SK-N-SH treated with all-trans-retinoic acid at 6 μM for 48 hours (cell line): ENCODE results near the gene ZBTB24.

Experiments
- ATAC-seq: fragments of 200-7000 bp; cut with Tn5 transposase; 3 replicates; pipeline ENCODE4 v1.9.1; 2020; ENCODE audit warnings: mild to moderate bottlenecking, moderate library complexity
- ARNTL ChIP-seq: fragments of 450-650 bp; formaldehyde crosslinking; IDR thresholded peaks from 2 replicates; pipeline ENCODE4 v1.5.0; 2020; ENCODE audit warnings: low read depth, mild to moderate bottlenecking, moderate library complexity, borderline replicate concordance
- BACH2 ChIP-seq: fragments of 250-450 bp; sonication (Bioruptor Pico); IDR thresholded peaks from 2 replicates; pipeline ENCODE4 v1.9.0; 2021; ENCODE audit warnings: mild to moderate bottlenecking, borderline replicate concordance
- CREB5 ChIP-seq: fragments of 250-450 bp; sonication (Bioruptor Pico); IDR thresholded peaks from 2 replicates; pipeline ENCODE4 v1.5.1; 2020; ENCODE audit warnings: low read depth, mild to moderate bottlenecking, moderate library complexity
- CSRNP3 ChIP-seq: fragments of 250-450 bp; sonication (Bioruptor Pico); IDR thresholded peaks from 2 replicates; pipeline ENCODE4 v1.5.1; 2021; ENCODE audit warnings: mild to moderate bottlenecking, moderate library complexity
- ESRRG ChIP-seq: fragments of 250-450 bp; sonication (Bioruptor Pico); IDR thresholded peaks from 2 replicates; pipeline ENCODE4 v1.6.1; 2021; ENCODE audit warnings: mild to moderate bottlenecking
- GLIS3 ChIP-seq: fragments of 250-450 bp; sonication (Bioruptor Pico); IDR thresholded peaks from 2 replicates; pipeline ENCODE4 v1.5.0; 2020; ENCODE audit warnings: mild to moderate bottlenecking, moderate library complexity
- ISL1 ChIP-seq: fragments of 250-450 bp; sonication (Bioruptor Pico); IDR thresholded peaks from 2 replicates; pipeline ENCODE4 v2.1.2; 2022; ENCODE audit warnings: mild to moderate bottlenecking, moderate library complexity
- PATZ1 ChIP-seq: fragments of 250-450 bp; sonication (Bioruptor Pico); IDR thresholded peaks from 2 replicates; pipeline ENCODE4 v1.8.0; 2020; ENCODE audit warnings: mild to moderate bottlenecking, moderate library complexity, borderline replicate concordance
- POU6F1 ChIP-seq: fragments of 250-450 bp; sonication (Bioruptor Pico); IDR thresholded peaks from 2 replicates; pipeline ENCODE4 v1.8.0; 2021; ENCODE audit warnings: low read depth, mild to moderate bottlenecking, moderate library complexity, borderline replicate concordance
- PPARA ChIP-seq: fragments of 250-450 bp; sonication (Bioruptor Pico); IDR thresholded peaks from 2 replicates; pipeline ENCODE4 v1.5.0; 2020; ENCODE audit warnings: mild to moderate bottlenecking, borderline replicate concordance
- RARB ChIP-seq: fragments of 250-450 bp; sonication (Bioruptor Pico); IDR thresholded peaks from 2 replicates; pipeline ENCODE4 v1.8.0; 2021; ENCODE audit warnings: mild to moderate bottlenecking, moderate library complexity
- SNAI2 ChIP-seq: fragments of 250-450 bp; sonication (Bioruptor Pico); IDR thresholded peaks from 2 replicates; pipeline ENCODE4 v1.5.0; 2020; ENCODE audit warnings: mild to moderate bottlenecking, moderate library complexity
- TCF4 ChIP-seq: fragments of 250-450 bp; sonication (Bioruptor Pico); IDR thresholded peaks from 2 replicates; pipeline ENCODE4 v1.8.0; 2021; ENCODE audit warnings: mild to moderate bottlenecking, moderate library complexity, borderline replicate concordance
- TOX ChIP-seq: fragments of 250-450 bp; sonication (Bioruptor Pico); IDR thresholded peaks from 2 replicates; pipeline ENCODE4 v1.8.0; 2021; ENCODE audit warnings: mild to moderate bottlenecking, moderate library complexity, borderline replicate concordance
- TSHZ2 ChIP-seq: fragments of 250-450 bp; sonication (Bioruptor Pico); IDR thresholded peaks from 2 replicates; pipeline ENCODE4 v1.5.0; 2020; ENCODE audit warnings: mild to moderate bottlenecking, moderate library complexity
- ZFP3 ChIP-seq: fragments of 250-450 bp; sonication (Bioruptor Pico); IDR thresholded peaks from 2 replicates; pipeline ENCODE4 v1.5.0; 2020; ENCODE audit warnings: mild to moderate bottlenecking, moderate library complexity
- ZFP30 ChIP-seq: fragments of 450-650 bp; formaldehyde crosslinking; IDR thresholded peaks from 2 replicates; pipeline ENCODE4 v1.5.0; 2022; ENCODE audit warnings: mild to moderate bottlenecking, moderate library complexity
- ZNF565 ChIP-seq: fragments of 450-650 bp; formaldehyde crosslinking; conservative IDR thresholded peaks from 2 replicates; pipeline ENCODE4 v1.5.0; 2020; ENCODE audit warnings: low read depth, mild to moderate bottlenecking, moderate library complexity
- ZNF70 ChIP-seq: fragments of 450-650 bp; formaldehyde crosslinking; IDR thresholded peaks from 2 replicates; pipeline ENCODE4 v1.5.0; 2020; ENCODE audit warnings: mild to moderate bottlenecking, moderate library complexity
- ZNF8 ChIP-seq: fragments of 450-650 bp; formaldehyde crosslinking; IDR thresholded peaks from 2 replicates; pipeline ENCODE4 v1.5.0; 2020; ENCODE audit warnings: mild to moderate bottlenecking, moderate library complexity

Gene ZBTB24

GRCh38 chr6:109477184-109477583 lies 5.8 kb downstream of the ZBTB24 start (continued):
- TF ChIP-seq PATZ1 (CRISPR knock-in tag) = no peak

GRCh38 chr6:109475625-109476024 lies 7.4 kb downstream of the ZBTB24 start:
- ATAC-seq = no peak
- TF ChIP-seq ZNF70 (CRISPR knock-in tag) (no peak), ZNF8 (CRISPR knock-in tag) (no peak), ZFP30 (no peak)

- TF ChIP-seq TSHZ2 (CRISPR knock-in tag) (no peak), PATZ1 (CRISPR knock-in tag) (no peak), ZNF8 (CRISPR knock-in tag) (no peak), PPARA (CRISPR knock-in tag) (no peak), TCF4 (no peak), SNAI2 (no peak), ZFP3 (CRISPR knock-in tag) (no peak), RARB (CRISPR knock-in tag) (no peak), ZNF70 (CRISPR knock-in tag) (no peak), ESRRG (CRISPR knock-in tag) (no peak)
- TF ChIP-seq, all 23 proteins: peak for 0
- ATAC-seq = no peak
These were observed 8.0 kb downstream of the ZBTB24 start for GRCh38 chr6:109474995-109475394.

- no peak for ATAC-seq
- TF ChIP-seq CSRNP3 (no peak), GLIS3 (CRISPR knock-in tag) (no peak), ZNF565 (CRISPR knock-in tag) (no peak), PATZ1 (CRISPR knock-in tag) (no peak), PPARA (CRISPR knock-in tag) (no peak), ZFP30 (no peak), ZNF70 (CRISPR knock-in tag) (no peak), RARB (CRISPR knock-in tag) (no peak), ZNF8 (CRISPR knock-in tag) (no peak), POU6F1 (no peak), ISL1 (CRISPR knock-in tag) (no peak), CREB5 (CRISPR knock-in tag) (no peak), ZFP3 (CRISPR knock-in tag) (no peak), TOX (CRISPR knock-in tag) (no peak), TCF4 (no peak), SNAI2 (no peak), BACH2 (CRISPR knock-in tag) (no peak), ARNTL (CRISPR knock-in tag) (no peak), ESRRG (CRISPR knock-in tag) (no peak)
These were observed 9.9 kb downstream of the ZBTB24 start for GRCh38 chr6:109473120-109473519.
